Duodenal mucosa (tissue), 2 donors: ENCODE results near the gene BCAS3.

Source experiments
- H3K27ac ChIP-seq: one replicate; pipeline ENCODE4 v1.7.0; 2013; ENCODE audit warnings: low read depth, low read length
- H3K27me3 ChIP-seq, 2 donors: one replicate each; pipeline ENCODE4 v1.7.0; 2013; ENCODE audit warnings: low read length in 2 of 2, control low read depth in 1 of 2; ENCODE audit not compliant: insufficient read depth in 2 of 2, control insufficient read depth in 1 of 2
- H3K36me3 ChIP-seq, 2 donors: one replicate each; pipeline ENCODE4 v1.7.0; 2013; ENCODE audit warnings: low read length in 2 of 2, control low read depth in 1 of 2; ENCODE audit not compliant: insufficient read depth in 2 of 2, control insufficient read depth in 1 of 2
- H3K4me1 ChIP-seq, 2 donors: one replicate each; pipeline ENCODE4 v1.7.0; 2013; ENCODE audit warnings: low read length in 2 of 2, control low read depth in 1 of 2; ENCODE audit not compliant: insufficient read depth in 2 of 2, control insufficient read depth in 1 of 2
- H3K4me3 ChIP-seq, 2 donors: one replicate each; pipeline ENCODE4 v1.7.0; 2013; ENCODE audit warnings: low read length in 2 of 2, low read depth in 1 of 2
- H3K9ac ChIP-seq, 2 donors: one replicate each; pipeline ENCODE4 v1.7.0; 2013; ENCODE audit warnings: low read length in 2 of 2, low read depth in 1 of 2
- H3K9me3 ChIP-seq, 2 donors: one replicate each; pipeline ENCODE4 v1.7.0; 2013; ENCODE audit warnings: low read length in 2 of 2, control low read depth in 1 of 2; ENCODE audit not compliant: control insufficient read depth in 1 of 2

BCAS3 gene

GRCh38 chr17:61394630-61395408 lies 717.2 kb downstream of the BCAS3 start:
- Histone ChIP-seq H3K9me3 (no peaks in the 10 kb centered on the region), H3K27ac (peak overlapping the region; percentile 42), H3K9ac (no peak overlapping the region), H3K36me3 (no peaks in the 10 kb centered on the region), H3K4me1 (peaks cover 5 to 13% of the 10 kb centered on the region in 2 donors), H3K27me3 (peaks cover 39 to 40% of the 10 kb centered on the region in 2 donors), H3K4me3 (no peak overlapping the region)

DNA sequence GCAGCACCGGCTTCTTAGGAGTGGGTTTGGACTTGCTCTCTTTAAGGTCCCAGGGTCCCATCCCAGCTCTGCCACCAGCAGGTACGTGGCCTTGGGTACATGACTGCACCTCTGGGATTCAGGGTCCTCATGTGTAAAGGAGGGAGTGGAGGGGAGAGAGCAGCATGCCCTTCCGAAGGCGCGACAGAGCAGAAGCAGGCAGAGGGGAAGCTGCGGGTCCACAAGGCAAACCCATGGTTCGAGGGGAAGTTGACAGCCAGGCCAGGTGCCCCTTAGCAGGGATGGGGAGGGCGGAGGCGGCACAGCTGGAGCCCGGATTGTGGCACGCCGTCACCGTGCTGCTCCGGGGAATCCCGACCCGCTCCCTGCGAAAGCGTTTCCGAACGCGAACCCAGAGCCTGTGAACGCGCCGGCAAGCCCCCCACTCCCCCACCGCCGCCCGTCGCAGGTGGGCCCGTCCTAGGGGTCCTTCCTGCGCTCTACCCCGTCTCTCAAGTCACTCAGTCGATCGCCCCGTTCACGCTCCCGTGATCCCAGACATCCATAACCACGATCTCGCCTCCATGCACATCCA lies 717.8 kb downstream of the BCAS3 start:
- H3K27ac ChIP-seq = peak overlapping the region; percentile 32
- no peak overlapping the region for H3K4me3 ChIP-seq
- no peaks in the 10 kb centered on the region for H3K9me3 ChIP-seq
- H3K4me1 ChIP-seq = peaks cover 5 to 12% of the 10 kb centered on the region in 2 donors
- no peak overlapping the region for H3K9ac ChIP-seq
- H3K36me3 ChIP-seq = no peaks in the 10 kb centered on the region
- H3K27me3 ChIP-seq = peaks cover 39 to 40% of the 10 kb centered on the region in 2 donors

DNA sequence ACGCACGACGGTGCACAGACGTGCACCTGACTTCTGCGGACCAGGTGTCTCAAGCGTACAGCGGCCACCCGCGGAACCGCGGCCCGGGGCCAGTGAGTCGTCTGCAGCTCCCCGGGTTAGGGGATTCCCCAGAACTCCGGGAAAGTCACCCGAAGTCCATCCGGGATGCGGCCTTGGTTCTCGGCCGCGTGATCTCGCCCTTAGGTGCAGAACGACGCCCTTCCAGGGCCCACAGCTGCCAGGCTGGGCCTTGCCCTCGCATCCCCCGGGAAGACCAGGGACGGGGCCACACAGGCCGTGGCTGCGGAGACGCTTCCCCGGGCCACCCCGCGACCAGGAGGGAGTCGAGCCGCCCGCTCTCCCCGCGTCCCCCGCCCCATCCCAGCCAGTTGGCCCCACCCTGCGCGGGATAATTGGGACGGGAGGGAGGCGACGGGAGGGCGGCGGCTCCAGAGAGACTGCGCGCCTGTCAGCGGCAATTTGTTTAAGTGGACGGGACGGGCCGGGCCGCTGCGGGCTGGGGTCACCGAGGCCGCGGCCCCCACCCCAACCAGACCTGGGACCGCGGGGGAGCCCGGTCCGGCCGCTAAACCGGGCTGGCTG lies 718.4 kb downstream of the BCAS3 start:
- peaks cover 39 to 45% of the 10 kb centered on the region in 2 donors for H3K27me3 ChIP-seq
- H3K27ac ChIP-seq = peak overlapping the region; percentile 70
- H3K9ac ChIP-seq = no peak overlapping the region
- H3K9me3 ChIP-seq = no peaks in the 10 kb centered on the region
- H3K4me1 ChIP-seq = peaks cover 5 to 12% of the 10 kb centered on the region in 2 donors
- H3K4me3 ChIP-seq = no peak overlapping the region
- no peaks in the 10 kb centered on the region for H3K36me3 ChIP-seq

DNA sequence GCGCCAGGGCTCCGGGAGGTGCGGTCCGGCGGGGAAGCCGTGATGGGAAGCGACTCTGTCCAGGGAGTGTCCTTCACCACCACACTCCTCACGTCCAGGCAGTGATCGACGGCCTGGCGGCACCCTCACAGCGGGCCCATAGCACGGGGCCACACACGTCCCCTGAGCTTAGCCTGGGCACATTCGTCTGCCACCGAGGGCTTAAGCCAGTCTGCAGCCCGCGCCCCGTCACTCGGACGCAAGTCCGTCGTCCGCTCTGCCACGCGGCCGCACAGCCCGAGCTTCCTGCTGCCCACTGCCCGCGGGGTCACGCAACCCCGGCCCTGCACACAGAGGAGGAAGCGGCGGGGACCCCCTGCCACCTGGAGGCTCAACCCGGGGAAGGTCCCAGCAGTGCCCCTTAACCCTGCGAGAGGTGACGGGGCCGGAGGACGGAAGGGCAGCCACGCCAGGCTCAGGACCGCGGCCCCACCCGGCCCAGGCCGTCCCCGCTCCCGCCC lies 719.0 kb downstream of the BCAS3 start:
- Histone ChIP-seq H3K9me3 (no peaks in the 10 kb centered on the region), H3K36me3 (no peaks in the 10 kb centered on the region), H3K27ac (peak overlapping the region; percentile 70), H3K4me1 (peaks cover 5 to 12% of the 10 kb centered on the region in 2 donors), H3K27me3 (peaks cover 41 to 51% of the 10 kb centered on the region in 2 donors), H3K9ac (peak overlapping the region; percentile 10 to 38), H3K4me3 (peak overlapping the region in 1 of 2 donors; percentile 32)

DNA sequence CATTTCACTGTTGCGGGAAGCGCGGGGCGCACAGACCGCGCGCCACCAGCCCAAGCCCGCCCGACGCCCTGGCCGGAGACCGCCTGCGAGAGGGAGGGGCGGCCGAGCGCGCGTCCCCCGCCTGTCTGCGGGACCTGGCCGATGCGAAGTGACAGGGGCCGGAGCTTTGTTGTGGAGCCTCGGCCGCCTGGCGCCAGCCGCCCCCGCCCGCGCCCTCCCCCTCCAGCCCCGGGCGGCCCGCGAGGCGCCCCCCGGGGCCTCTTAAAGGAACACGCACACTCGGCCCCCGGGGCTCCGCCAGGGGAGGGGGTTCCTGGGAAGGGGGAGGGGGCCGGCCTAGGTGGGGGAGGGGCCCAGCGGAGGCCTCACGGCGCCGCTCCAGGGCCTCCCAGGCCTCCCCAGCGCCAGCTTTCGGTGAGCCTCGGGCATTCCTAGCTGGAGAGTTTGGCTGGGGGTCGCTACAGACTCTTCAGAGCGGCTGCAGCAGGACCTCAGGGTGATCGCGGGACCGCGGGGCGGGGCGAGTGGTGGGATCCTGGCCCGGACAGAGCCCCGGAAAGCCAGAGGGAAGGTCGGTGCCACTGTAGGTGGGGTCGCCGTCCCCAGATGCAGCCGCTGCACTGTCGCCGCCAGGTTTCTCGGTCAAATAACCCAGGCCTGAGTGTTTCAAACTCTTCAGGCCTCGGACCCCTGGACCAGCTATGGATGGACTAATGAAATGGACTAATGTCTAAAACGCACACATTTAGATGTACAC lies 719.6 kb downstream of the BCAS3 start:
- H3K9me3 ChIP-seq = no peaks in the 10 kb centered on the region
- peaks cover 5 to 12% of the 10 kb centered on the region in 2 donors for H3K4me1 ChIP-seq
- H3K27me3 ChIP-seq = peaks cover 46 to 56% of the 10 kb centered on the region in 2 donors
- H3K9ac ChIP-seq = peak overlapping the region in 1 of 2 donors; percentile 56
- H3K4me3 ChIP-seq = peak overlapping the region; percentile 52 to 61
- H3K36me3 ChIP-seq = no peaks in the 10 kb centered on the region
- H3K27ac ChIP-seq = peak overlapping the region; percentile 70

GRCh38 chr17:61398721-61399130 lies 721.1 kb downstream of the BCAS3 start:
- Histone ChIP-seq H3K27me3 (peaks cover 55 to 65% of the 10 kb centered on the region in 2 donors), H3K9me3 (no peaks in the 10 kb centered on the region), H3K36me3 (no peaks in the 10 kb centered on the region), H3K4me1 (peaks cover 5 to 12% of the 10 kb centered on the region in 2 donors), H3K27ac (peak overlapping the region; percentile 66), H3K4me3 (peak overlapping the region; percentile 52 to 61), H3K9ac (peak overlapping the region; percentile 10 to 56)

- Histone ChIP-seq H3K36me3 (no peaks in the 10 kb centered on the region), H3K4me1 (peaks cover 5 to 12% of the 10 kb centered on the region in 2 donors), H3K4me3 (peak within 1 kb of the TSS; percentile 61), H3K27ac (peak within 1 kb of the TSS; percentile 85), H3K9ac (peak within 1 kb of the TSS; percentile 10 to 56), H3K9me3 (no peaks in the 10 kb centered on the region), H3K27me3 (peaks cover 62 to 72% of the 10 kb centered on the region in 2 donors)
These were observed 721.7 kb downstream of the BCAS3 start, which contains the start of gene TBX2 for GRCh38 chr17:61399131-61400065. Gene TBX2, plus strand, starts transcription at chr17:61399843. Its CDS starts 334 bp downstream, at chr17:61400177.

DNA sequence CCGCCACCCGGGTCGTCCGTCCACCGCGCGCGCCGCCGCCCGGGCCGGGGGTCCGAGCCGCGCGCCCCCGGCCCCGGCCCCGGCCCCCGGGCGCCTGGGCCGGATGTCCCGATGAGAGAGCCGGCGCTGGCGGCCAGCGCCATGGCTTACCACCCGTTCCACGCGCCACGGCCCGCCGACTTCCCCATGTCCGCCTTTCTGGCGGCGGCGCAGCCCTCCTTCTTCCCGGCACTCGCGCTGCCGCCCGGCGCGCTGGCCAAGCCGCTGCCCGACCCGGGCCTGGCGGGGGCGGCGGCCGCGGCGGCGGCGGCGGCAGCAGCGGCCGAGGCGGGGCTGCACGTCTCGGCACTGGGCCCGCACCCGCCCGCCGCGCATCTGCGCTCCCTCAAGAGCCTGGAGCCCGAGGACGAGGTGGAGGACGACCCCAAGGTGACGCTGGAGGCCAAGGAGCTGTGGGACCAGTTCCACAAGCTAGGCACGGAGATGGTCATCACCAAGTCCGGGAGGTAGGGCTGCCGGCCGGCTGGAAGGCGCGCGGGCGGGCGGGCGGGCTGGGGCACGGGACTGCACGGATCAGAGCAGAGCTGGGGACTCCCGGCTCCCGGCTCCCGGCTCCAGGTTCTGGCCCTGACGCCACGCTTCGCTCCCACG lies 722.5 kb downstream of the BCAS3 start:
- Histone ChIP-seq H3K4me3 (peak overlapping the region in 1 of 2 donors; percentile 60), H3K9ac (no peak overlapping the region), H3K36me3 (no peaks in the 10 kb centered on the region), H3K4me1 (peaks cover 5 to 12% of the 10 kb centered on the region in 2 donors), H3K27me3 (peaks cover 67 to 76% of the 10 kb centered on the region in 2 donors), H3K27ac (peak overlapping the region; percentile 85), H3K9me3 (no peaks in the 10 kb centered on the region)
